NCI-H2227 (cell line): Measurements from ENCODE around the gene CD28.
"Not testable (repeated sequence)": the region's sequence is repeated elsewhere in the genome, so short reads cannot be mapped to it uniquely, and the experiment has no call there.

Source experiments
- DNase-seq: peaks from one replicate; lab custom pipeline; 2025; ENCODE audit not compliant: unreplicated experiment; lab: John Stamatoyannopoulos, UW

The CD28 gene

DNA sequence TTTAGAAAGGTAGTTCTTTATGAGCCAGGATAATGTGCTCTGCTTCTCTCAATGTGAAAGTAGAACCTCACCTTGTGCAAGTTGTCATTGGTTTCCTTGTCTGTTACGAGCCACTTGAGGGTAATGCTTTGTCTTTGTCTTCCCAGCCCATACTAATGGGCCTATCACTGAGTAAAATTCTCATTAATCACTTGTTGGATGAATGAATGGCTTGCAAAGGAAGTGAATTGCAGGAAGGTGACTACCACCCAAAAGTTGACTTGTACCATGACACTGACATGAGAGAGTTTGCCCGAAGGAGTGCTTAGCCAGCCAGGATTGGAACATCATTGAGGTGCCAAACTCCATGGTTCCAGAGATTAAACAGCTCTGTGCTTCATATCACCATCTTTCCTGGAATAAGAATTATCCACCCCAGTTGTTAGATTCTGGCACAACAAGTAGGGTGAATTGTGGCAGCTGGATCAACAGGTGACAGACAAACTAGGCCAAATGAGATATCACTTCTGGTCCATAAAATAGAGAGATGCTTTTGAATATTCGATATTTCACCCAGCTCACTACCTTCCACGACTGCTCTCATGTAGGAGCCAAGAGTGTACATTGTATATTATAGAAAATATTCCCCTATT lies 20.5 kb upstream of the CD28 start:
- no peak for DNase-seq

DNA sequence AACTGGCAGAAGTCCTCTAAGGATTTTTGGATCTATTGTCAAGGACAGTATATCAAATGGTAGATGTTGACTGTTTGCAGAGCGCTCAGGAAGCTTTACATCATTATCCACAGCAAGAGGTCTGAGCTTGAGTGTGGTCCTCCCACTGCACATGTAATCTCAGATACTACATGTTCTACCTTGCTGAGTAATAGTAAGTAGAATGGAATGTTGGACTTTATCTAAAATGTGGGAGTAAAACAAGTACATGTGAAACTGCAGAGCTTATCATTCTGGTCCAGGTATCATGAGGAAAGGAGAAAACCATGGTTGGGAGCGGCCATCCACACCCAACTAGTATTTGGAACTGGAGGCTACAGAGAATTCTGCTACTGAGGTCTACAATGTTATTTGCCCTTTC lies 19.3 kb upstream of the CD28 start:
- DNase-seq, result no peak

DNA sequence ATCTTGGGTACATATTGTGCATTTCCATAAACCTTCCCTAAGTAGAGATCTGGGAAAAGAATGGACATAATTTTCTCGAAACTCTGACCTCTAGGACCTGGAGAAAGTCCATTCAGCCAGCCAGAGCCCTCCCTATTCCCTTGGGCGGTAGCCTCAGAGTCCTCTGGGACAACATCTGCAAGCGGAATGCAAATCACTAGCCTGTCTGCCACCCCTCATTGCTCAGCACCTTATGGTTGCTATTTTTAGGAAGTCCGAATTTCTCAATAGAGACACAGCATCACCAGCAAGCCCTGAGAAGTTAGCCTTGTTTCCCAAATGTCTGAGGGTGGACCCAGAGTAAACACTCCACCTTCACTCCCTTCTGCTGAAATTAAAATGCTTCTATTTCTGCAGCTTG lies 17.6 kb upstream of the CD28 start:
- no peak for DNase-seq

DNA sequence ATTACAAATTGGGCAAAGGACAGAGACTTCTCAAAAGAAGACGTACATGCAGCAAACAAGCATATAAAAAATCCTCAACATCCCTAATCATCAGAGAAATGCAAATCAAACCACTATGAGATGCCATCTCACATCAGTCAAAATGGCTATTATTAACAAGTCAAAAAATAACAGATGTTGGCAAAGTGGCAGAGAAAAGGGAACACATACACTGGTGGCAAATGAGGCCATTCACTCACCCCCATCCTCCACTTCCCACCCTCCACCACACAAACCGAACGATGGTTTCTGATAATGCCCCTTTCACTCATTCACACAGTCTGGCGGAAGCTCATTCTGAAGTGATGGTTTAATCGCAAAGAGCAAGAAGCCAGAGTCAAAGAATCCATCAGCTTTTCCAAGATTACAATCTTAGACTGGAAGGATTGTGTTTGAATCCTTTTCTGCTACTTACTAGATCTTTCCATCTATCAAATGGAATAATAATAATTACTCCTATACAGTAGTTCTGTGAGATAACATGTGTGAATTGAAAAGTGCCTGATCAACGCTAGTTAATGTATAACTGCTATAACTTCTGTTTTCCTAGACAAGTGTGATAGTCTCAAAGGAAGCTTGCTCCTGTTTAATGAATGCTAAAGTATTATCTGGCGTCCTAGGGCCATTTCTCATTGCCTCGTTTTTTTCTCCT lies 16.9 kb upstream of the CD28 start:
- DNase-seq, result no peak

DNA sequence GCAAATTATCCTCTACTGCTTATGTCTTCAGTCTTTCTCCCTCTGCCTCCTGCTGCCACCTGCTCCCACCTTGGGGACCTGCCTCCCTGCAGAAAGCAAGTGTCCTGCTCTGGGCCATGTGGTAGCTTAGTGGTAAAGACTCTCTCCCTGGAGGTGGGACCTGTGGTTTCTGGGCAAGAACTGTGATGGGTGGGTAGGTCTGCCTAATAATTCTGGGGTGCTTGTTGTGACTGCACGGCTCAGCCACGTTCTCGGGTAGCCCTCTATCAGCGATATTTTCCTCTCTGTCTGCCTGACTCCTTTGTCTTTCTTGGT lies 16.4 kb upstream of the CD28 start:
- DNase-seq, result no peak

DNA sequence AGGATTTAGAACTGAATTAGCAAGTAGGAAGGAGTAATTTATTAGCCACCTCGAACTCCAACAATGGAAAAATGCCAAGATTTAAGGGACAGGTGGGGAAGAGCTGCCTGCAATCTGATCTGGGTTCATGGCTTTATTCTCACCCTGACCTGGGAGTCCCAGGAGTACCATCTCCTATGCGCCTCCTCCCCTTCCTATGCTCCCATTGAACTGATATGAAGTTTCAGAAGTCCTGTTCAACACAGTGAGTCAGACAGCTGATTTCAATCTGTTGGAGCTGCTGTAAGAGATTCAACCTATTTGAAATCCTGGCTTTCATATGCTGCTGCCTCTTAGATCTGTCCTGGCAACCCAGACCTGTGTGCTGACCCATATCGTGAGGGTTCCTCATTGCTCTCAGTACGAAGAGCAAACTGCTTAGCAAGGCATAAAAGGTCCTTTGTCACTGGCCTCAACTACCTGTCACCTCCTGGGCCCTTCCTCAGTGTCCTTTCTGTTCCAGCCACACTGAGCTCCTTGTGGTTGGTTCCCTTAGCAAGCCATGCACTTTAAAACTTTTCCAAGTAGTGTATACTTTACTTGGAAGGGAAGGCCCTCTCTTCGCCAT lies 15.9 kb upstream of the CD28 start:
- no peak for DNase-seq

DNA sequence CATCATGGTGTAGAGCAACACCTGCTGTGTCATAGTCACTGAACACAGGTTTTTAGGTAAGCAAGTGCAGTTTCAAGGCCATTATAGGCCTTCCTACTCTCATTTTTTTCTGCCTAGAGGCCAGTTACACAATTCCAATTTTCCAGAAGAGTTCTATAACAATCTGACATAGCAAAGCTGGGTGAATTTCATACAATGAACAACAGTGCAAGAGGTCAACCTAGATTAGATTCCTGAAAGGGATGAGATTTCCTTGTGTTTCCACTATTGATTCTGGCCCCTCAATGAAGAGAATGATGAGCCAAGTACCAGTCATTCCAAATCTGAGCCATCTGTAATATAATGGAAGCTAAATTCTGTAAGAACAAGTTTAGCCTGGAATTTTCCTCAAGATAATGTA lies 15.3 kb upstream of the CD28 start:
- DNase-seq, result no peak

DNA sequence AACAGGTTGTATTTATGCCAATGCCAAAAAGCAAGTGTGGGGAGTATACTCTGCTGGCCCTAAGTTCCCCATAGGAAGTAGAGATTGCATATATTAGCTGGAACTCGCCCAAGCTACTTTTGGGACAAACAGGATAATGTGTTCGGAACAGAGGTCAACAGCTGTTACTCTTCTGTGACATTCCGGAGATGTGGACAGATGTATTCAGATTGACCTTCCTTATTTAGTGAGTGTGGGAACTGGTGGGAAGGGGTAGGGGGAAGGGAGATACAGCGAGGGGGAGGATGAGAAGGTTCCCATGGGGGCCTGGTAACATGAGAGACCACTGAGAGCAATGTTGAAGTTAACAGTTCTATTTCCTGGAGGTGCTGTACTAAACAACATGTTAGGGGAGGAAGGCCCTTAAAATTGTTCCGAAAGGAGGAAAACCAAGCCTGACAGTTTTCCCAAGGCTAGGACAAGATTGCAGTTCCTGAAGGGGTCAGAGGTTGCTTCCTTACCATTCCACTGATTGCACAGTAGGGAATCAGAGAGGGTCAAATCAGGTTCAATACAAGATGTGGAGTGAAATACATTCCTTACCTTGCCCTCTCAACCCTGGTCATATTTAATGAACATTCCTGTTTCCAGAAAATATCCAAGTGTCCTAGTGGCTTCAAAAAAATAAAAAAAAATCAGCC lies 14.3 kb upstream of the CD28 start:
- no peak for DNase-seq

DNA sequence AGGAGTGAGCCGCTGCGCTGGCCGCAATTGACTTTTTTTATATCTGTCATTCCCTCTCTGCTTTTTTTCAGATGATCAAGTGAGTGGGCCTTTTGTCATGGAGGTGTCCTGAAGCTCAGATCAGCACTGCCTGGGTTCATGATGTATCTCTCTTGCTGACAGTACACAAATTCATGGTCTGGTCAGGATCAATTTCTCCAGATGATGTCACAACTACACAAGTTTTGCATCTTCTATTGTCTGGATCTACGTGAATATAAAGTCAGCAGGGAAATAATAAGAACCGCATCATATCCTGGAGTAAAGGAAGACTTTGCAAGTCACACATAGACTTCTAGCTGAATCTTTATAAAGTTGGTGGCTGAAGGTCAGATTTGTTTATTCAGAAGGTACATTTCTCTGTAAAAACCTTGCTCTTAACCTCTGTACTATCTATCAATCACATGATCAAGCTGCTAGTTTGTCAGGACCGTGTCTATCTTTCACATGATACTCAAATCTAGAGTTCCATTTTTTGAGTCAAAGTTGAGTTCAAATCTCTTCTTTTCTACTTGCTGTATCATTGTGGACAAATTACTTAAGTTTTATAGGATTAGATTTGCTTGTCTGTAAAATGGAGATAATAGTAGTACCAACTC lies 13.1 kb upstream of the CD28 start:
- no peak for DNase-seq

DNA sequence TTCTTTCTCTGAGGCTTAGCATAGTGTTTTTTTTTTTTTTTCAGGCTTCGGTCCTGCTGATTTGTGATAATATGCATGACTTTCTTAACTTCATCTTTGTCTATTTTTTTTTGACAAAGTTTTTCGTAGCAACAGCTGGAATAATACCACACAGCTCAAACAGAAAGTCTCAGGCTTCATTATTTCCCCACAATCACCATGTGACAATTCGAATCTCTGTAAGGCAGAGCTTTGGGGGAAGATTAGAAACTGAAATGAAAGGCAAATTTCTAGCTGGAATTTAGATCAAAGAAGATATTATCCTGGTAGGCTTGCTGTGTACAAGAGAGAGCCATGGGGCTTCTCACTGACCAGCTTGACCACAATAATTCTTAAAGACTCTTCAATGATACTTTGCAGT lies 12.2 kb upstream of the CD28 start:
- DNase-seq, result no peak

DNA sequence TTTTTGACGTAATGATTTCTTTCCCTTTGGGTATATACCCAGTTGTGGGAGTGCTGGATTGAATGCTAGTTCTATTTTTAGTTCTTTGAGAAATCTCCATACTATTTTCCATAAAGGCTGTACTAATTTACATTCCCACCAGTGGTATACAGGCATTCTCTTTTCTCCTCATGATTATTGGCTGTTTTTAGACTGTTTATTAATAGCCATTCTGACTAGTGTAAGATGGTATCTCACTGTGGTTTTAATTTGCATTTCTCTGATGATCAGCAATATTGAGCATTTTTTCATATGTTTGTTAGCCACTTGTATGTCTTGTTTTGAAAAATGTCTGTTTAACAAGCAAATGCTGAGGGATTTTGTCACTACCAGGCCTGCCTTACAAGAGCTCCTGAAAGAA lies 9.2 kb upstream of the CD28 start:
- no peak for DNase-seq

DNA sequence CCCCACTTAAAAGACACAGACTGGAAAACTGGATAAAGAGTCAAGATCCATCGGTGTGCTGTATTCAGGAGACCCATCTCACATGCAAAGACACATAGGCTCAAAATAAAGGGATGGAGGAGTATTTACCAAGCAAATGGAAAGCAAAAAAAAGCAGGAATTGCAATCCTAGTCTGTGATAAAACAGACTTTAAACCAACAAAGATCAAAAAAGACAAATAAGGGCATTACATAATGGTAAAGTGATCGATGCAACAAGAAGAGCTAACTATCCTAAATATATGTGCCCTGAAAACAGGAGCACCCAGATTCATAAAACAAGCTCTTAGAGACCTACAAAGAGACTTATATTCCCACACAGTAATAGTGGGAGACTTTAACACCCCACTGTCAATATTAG lies 8.7 kb upstream of the CD28 start:
- not testable (repeated sequence) for DNase-seq

DNA sequence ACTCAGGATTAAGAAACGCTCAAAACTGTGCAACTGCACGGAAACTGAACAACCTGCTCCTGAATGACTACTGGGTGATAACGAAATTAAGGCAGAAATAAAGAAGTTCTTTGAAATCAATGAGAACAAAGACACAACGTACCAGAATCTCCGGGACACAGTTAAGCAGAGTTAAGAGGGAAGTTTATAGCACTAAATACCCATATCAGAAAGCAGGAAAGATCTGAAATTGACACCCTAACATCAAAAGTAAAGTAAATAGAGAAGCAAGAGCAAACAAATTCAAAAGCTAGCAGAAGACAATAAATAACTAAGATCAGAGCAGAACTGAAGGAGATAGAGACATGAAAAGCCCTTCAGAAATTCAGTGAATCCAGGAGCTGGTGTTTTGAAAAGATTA lies 8.0 kb upstream of the CD28 start:
- DNase-seq, result not testable (repeated sequence)

DNA sequence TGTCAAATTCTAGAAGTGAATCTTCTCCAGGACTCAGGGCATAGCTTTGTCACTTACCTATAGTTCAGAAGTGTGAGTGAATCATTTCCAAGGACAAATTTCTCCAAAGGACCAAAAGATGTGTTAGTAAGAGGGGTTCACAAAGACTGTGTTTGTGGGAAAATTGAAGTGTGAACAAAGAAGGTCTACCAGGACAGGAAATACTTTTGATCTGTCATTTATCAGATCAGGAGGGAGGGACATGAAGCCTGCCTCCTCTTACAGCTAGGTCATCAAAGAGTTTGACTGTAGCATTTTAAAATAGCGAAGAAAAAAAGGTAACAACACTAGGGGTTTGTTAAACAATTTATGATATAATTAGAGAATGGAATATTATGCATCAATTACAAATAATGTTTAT lies 2.0 kb upstream of the CD28 start:
- no peak for DNase-seq

DNA sequence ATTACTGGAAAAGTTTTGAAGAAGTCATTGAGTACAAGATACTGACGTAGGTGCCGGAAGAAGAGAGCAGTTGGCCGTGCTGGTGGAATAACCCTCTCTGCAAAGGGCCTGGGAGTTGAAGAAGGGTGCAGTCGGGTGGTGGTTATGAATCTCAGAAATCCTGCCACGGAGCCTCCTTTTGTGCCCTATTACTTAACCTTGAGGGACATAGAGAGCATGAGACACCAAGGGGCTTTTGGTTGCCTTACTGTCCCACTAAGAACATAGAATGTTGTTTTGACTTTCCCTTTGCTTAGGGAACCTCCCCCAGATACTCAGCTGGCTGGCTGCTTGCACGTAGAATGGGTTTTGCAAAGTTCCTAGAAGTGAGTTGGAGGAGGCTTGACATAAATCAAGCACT lies 1.3 kb upstream of the CD28 start:
- no peak for DNase-seq

DNA sequence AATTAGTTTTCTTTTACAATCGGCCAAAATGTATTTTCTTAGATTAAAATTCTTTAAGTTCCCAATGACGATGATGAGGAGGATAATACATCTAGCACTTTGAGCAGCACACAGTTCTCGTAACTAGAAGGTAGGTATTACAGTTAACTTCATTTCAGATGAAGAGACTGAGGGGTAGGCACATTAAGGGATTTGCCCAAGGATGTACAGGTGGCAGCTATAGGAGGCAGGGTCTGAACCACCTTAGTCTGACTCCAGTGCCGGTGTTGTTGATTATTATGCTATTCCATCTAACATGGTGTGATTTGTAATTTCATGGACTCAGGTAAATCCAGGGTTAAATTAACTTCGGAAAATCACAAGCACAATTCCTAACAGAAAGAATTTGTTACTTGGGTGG lies 1.1 kb downstream of the CD28 start:
- no peak for DNase-seq

DNA sequence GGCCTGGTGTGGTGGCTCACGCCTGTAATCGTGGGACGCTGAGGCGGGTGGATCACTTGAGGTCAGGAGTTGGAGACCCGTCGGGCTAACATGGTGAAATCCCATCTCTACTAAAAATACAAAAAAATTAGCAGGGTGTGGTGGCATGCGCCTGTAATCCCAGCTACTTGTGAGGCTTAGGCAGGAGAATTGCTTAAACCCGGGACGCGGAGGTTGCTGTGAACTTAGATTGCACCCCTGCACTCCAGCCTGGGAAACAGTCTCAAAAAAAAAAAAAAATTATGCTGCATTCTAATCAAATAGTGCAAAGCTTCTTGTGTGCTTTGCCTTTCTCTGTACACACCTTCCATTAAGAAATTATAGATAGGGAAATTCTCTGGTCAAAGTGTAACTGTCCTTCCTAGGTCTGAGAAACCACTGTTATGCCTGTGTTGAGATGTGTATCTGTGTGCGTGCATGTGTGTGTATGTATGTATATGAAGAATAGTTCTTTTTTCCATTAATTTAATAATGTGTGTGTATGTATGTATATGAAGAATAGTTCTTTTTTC lies 2.5 kb downstream of the CD28 start:
- no peak for DNase-seq

DNA sequence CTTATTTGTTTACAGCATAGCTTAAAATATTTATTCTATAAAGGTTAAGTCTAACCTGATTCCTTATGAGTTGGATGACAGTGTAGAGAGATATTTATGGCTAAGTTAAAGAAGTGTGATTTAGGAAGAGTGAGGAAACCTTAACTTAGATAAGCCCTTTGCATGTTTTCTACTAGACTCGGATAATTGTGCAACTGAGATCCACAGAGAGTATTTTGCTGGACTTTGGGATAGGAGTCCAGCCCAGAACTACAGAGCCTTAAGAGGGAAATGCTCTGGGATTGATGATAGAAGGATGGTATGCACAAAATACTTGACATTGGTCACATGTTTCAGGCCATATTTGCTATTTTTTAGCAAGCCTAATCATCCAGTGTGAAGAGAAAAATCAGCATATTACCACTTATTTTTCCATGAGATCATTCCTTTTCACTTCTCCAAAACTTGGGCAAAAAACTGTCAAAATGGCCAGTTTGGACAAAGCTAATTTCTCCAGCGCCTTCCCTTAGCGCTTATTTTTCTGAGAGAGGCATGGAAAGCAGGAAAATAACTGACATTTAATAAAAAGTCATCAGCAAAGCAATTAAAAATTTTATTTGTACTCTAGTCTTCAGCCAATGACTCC lies 3.1 kb downstream of the CD28 start:
- DNase-seq, result no peak

DNA sequence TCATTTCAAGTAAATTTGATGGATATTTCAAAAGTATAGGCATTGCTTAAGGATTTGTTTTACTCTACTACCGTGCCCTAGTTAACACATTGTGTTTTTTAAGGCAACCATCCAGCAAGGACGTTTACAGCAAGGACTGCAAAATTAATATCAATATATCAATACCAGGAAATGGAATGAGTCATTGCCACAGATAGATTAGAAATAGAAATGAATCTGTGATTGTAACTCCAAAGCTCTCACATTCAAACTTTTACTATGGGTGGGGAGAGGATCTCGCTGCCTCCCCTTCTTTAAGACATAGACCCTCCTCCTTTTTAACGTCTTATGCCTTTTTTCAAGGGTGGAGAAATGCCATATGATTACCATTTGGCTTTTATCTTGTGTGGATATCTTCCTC lies 3.8 kb downstream of the CD28 start:
- DNase-seq, result no peak

DNA sequence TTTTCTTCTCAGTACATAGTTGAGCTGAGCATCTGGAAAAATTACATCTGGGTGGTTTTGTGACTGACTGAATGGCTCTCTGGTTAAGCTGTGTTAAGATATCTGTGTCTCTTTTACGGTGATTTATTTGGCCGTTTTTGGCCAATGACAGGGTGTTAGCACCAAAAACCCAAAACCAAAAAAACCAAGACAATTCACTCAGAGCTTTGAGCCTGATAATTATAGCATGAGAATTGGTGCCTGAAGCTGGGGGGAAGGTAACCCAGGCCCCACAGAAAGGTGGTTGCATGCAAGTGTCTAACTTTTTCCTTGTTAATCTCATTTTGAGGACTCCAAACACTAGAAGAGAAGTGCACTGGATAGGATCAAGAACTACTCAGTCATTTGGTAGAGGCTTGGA lies 4.5 kb downstream of the CD28 start:
- no peak for DNase-seq

DNA sequence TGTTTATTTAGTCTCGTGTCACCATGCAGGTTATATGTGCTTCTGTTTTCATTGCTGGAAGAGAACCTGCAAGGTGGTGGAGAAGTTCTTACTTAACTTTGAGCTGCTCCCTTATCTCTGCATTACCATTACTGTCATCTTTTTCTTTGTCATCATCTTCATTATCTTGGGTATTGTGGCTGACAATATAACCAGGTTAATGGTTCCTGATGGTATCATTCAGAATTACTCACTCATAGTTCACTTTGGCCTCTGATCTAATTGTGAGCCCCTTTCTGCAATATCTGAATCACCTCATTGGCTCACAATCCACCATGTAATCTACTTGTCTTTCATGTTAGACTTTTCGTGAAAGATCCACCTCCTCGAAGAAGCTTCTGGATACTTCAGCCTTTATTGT lies 5.0 kb downstream of the CD28 start:
- no peak for DNase-seq
